ENCODE results near the gene ZFAND3. TPM values are rescaled to one million over a fixed set of nuclear protein-coding genes. Genes with fewer than 3 reads are reported as not detected.

Gene ZFAND3
- total and polyA plus RNA-seq, 10 of the 15 experiments (the other 5 are each of a cell fraction or from before 2014, with no cell fraction given): 0.90 to 34.4 (median 16.3) TPM

DNA sequence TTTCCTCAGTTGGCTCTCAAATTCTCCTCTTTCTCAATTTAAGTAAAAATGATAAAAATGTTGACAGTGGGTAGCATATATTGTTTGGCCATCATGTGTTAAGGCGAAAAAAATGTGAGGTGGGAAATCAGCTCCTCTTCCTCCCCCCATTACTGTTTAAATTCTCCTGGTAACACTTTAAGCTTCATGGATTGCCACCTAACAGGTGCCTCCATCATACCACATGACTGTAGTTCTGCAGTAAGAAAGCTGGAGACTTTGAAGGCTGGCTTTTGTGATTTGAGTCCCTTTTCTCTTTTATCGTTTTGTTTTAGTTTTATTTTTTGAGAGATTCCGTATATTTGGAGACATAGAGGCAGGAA lies 1.2 kb downstream of the ZFAND3 start:
- WGBS (ENCODE audit: insufficient coverage, insufficient replicate concordance, low lambda C conversion rate, missing lambda C conversion rate): 60% methylated on average over 3 of the region's 3 CpGs
- DNase-seq (ENCODE audit: low read depth, low spot score) (no peak), ATAC-seq (no peak), FAIRE-seq (peak; percentile 7)
- peaks cover 7% of the 10 kb centered on the region for H3K4me1 ChIP-seq (ENCODE audit: control insufficient read depth, insufficient read depth, low read length)
- peak overlapping the region; percentile 92 for H3K4me2 ChIP-seq (ENCODE audit: control insufficient read depth, insufficient read depth)
- peak overlapping the region; percentile 92 for H3K9ac ChIP-seq (ENCODE audit: control insufficient read depth, insufficient read depth, low read length)
- no peaks in the 10 kb centered on the region for H3K9me3 ChIP-seq (replicated peaks; ENCODE audit: control insufficient read depth, insufficient read depth, low read length)
- no peaks in the 10 kb centered on the region for H4K20me1 ChIP-seq (ENCODE audit: control insufficient read depth, insufficient read depth)
- no peaks in the 10 kb centered on the region for H3K36me3 ChIP-seq (ENCODE audit: control insufficient read depth in 2 of 2, insufficient read depth in 2 of 2, low read length in 1 of 2)
- TSS peak; percentile 52 for BruUV-seq (replicated peaks)
- ChIA-PET POLR2A (interaction anchor here (0.5 to 1.3 kb wide), 5 partner anchors 10 to 186 kb away, joined by 3 to 8 read pairs (median 3); no protein-coding TSS in a partner anchor), RAD21 (ENCODE audit: unreplicated experiment) (interaction anchor here (1.0 to 4.0 kb wide), 11 partner anchors 7 to 120 kb away, joined by 3 to 20 read pairs (median 5); no protein-coding TSS in a partner anchor), CTCF (interaction anchor here (0.9 to 3.2 kb wide), 3 partner anchors 10 to 178 kb away, joined by 3 to 16 read pairs (median 5); no protein-coding TSS in a partner anchor), SMC1A (ENCODE audit: uncharacterized antibody, unreplicated experiment) (interaction anchor here (0.5 to 2.0 kb wide), 14 partner anchors 10 to 1523 kb away, joined by 3 to 10 read pairs (median 3); no protein-coding TSS in a partner anchor)
- no peaks in the 10 kb centered on the region for H3K27me3 ChIP-seq (replicated peaks in 1 of 2; ENCODE audit: control insufficient read depth in 2 of 2, insufficient read depth in 2 of 2, low read length in 1 of 2)
- in situ Hi-C loops (cut with MboI): no loop called here
- H3K27ac ChIP-seq (ENCODE audit: control insufficient read depth, insufficient read depth): peak overlapping the region; percentile 84
- intact Hi-C loops (cut with micrococcal nuclease; ENCODE audit: unreplicated experiment): loop anchor here (5.0 kb wide), 2 partner anchors 47 to 122 kb away; no protein-coding TSS in a partner anchor
- H3K4me3 ChIP-seq: peak overlapping the region; percentile 88
- peak overlapping the region; percentile 35; the same call in 1 of the 2 replicates for H2AFZ ChIP-seq (ENCODE audit: control insufficient read depth, low read depth, low read length)
- peaks cover 64% of the 10 kb centered on the region for H3K79me2 ChIP-seq (ENCODE audit: control insufficient read depth, insufficient read depth, low read length)
- peak; percentile 36 for TF ChIP-seq ATF2 (IDR thresholded peaks at IDR 0.05; ENCODE audit: low read length)
- no peak for TF ChIP-seq FOXK2 (IDR thresholded peaks at IDR 0.05)
- no peak for TF ChIP-seq SMAD5 (IDR thresholded peaks at IDR 0.05; ENCODE audit: low read depth)
- TF ChIP-seq KDM1A (IDR thresholded peaks at IDR 0.05; ENCODE audit: borderline replicate concordance): no peak
- TF ChIP-seq TBL1XR1 (IDR thresholded peaks at IDR 0.05; ENCODE audit: low read depth, low read length): no peak
- TF ChIP-seq RFX5 (IDR thresholded peaks at IDR 0.05; ENCODE audit: low read depth, low read length): peak; percentile 35; the same call in 1 of the 2 replicates
- peak; percentile 63 for TF ChIP-seq RAD51 (IDR thresholded peaks at IDR 0.05)
- no peak for TF ChIP-seq CUX1 (IDR thresholded peaks at IDR 0.05; ENCODE audit: insufficient replicate concordance, low read depth, low read length)
- TF ChIP-seq DPF2 (IDR thresholded peaks at IDR 0.05): no peak
- TF ChIP-seq HDAC6 (IDR thresholded peaks at IDR 0.05; ENCODE audit: unreplicated experiment): no peak
- no peak for TF ChIP-seq BACH1 (IDR thresholded peaks at IDR 0.05; ENCODE audit: borderline replicate concordance)
- TF ChIP-seq YBX1 (IDR thresholded peaks at IDR 0.05): no peak
- no peak for TF ChIP-seq ZSCAN29 (IDR thresholded peaks at IDR 0.05)
- no peak for TF ChIP-seq ZBTB11 (CRISPR knock-in tag; IDR thresholded peaks at IDR 0.05)
- no peak for TF ChIP-seq ZNF207 (IDR thresholded peaks at IDR 0.05; ENCODE audit: borderline replicate concordance)
- no peak for TF ChIP-seq CBFB (IDR thresholded peaks at IDR 0.05; ENCODE audit: low read depth)
